HFFc6 (cell line): ENCODE data around the gene EDN2. TPM values are rescaled to one million over a fixed set of nuclear protein-coding genes. Genes with fewer than 3 reads are reported as not detected.
A peak's percentile ranks its signal among the peaks of the same experiment; 100 is the strongest.

Experiments
- DNase-seq: peaks from one replicate; pipeline ENCODE4 v3.0.0-alpha.2; 2018
- H3K27ac Mint-ChIP-seq: 2 replicates; pipeline ENCODE4 v1.8.0; 2020; ENCODE audit warnings: mild to moderate bottlenecking, mixed read lengths
- H3K27me3 Mint-ChIP-seq: 2 replicates; pipeline ENCODE4 v1.8.0; 2021; ENCODE audit warnings: mild to moderate bottlenecking, moderate library complexity, mixed read lengths; ENCODE audit not compliant: insufficient read depth
- H3K36me3 Mint-ChIP-seq: 2 replicates; pipeline ENCODE4 v1.8.0; 2021; ENCODE audit warnings: low read depth, mixed read lengths
- H3K4me1 Mint-ChIP-seq: 2 replicates; pipeline ENCODE4 v1.8.0; 2020; ENCODE audit warnings: low read depth, mixed read lengths
- H3K4me3 Mint-ChIP-seq: 2 replicates; pipeline ENCODE4 v1.8.0; 2020; ENCODE audit warnings: mild to moderate bottlenecking, moderate library complexity, mixed read lengths
- H3K9me3 Mint-ChIP-seq: 2 replicates; pipeline ENCODE4 v1.8.0; 2020; ENCODE audit warnings: mild to moderate bottlenecking, mixed read lengths
- CTCF ChIP-seq: fragments of 200-600 bp; sonication (generic); IDR thresholded peaks from 2 replicates; pipeline ENCODE4 v1.5.0; 2021; ENCODE audit warnings: antibody characterized with exemption, mild to moderate bottlenecking
- total RNA-seq, 6 experiments: library from RNA; stranded (reverse); fragmentation: NEBNext Ultra II Directional; extraction: Animal tissue kit (Norgen Biotek cat#: 25700); gene quantifications; 2 replicates in 1 of 6; 3 replicates in 5 of 6; pipeline ENCODE4 v1.2.3, GENCODE V29; 2021

Gene EDN2
- total RNA-seq, 6 experiments from 2014 or later, result not detected

GRCh38 chr1:41515131-41515678, 30.7 kb upstream of the EDN2 start:
- Mint-ChIP-seq H3K4me3 (no peak overlapping the region), H3K4me1 (peaks cover 19% of the 10 kb centered on the region; the same call in 1 of the 2 replicates), H3K9me3 (no peaks in the 10 kb centered on the region), H3K36me3 (peaks cover 10% of the 10 kb centered on the region; the same call in 1 of the 2 replicates), H3K27ac (no peak overlapping the region), H3K27me3 (no peaks in the 10 kb centered on the region; the same call in none of the 2 replicates)
- no peak for DNase-seq
- TF ChIP-seq CTCF, result no peak

GRCh38 chr1:41514381-41514780, 29.9 kb upstream of the EDN2 start:
- H3K4me1 Mint-ChIP-seq, result peaks cover 19% of the 10 kb centered on the region; the same call in 1 of the 2 replicates
- H3K4me3 Mint-ChIP-seq, result no peak overlapping the region

GRCh38 chr1:41513383-41513735, 28.9 kb upstream of the EDN2 start:
- Mint-ChIP-seq H3K9me3 (no peaks in the 10 kb centered on the region), H3K4me3 (no peak overlapping the region), H3K27ac (no peak overlapping the region), H3K4me1 (peaks cover 19% of the 10 kb centered on the region; the same call in 1 of the 2 replicates), H3K36me3 (peaks cover 9% of the 10 kb centered on the region; the same call in 1 of the 2 replicates), H3K27me3 (no peaks in the 10 kb centered on the region; the same call in none of the 2 replicates)
- peak; percentile 71 for TF ChIP-seq CTCF
- DNase-seq, result no peak

More at GRCh38 chr1:41514381-41514780, 29.9 kb upstream of the EDN2 start:
- TF ChIP-seq CTCF, result no peak
- H3K36me3 Mint-ChIP-seq, result peaks cover 9% of the 10 kb centered on the region; the same call in 1 of the 2 replicates
- no peak overlapping the region for H3K27ac Mint-ChIP-seq
- DNase-seq, result no peak
- no peaks in the 10 kb centered on the region; the same call in none of the 2 replicates for H3K27me3 Mint-ChIP-seq
- no peaks in the 10 kb centered on the region for H3K9me3 Mint-ChIP-seq

- H3K9me3 Mint-ChIP-seq, result no peaks in the 10 kb centered on the region
- peaks cover 9% of the 10 kb centered on the region; the same call in 1 of the 2 replicates for H3K36me3 Mint-ChIP-seq
- H3K4me3 Mint-ChIP-seq, result no peak overlapping the region
- no peaks in the 10 kb centered on the region; the same call in none of the 2 replicates for H3K27me3 Mint-ChIP-seq
- TF ChIP-seq CTCF, result no peak
- H3K27ac Mint-ChIP-seq, result no peak overlapping the region
- DNase-seq, result no peak
- peaks cover 19% of the 10 kb centered on the region; the same call in 1 of the 2 replicates for H3K4me1 Mint-ChIP-seq
Measured at GRCh38 chr1:41512701-41513382, 28.4 kb upstream of the EDN2 start.

- no peak for DNase-seq
- Mint-ChIP-seq H3K36me3 (peaks cover 9% of the 10 kb centered on the region; the same call in 1 of the 2 replicates), H3K27ac (no peak overlapping the region), H3K9me3 (no peaks in the 10 kb centered on the region), H3K4me3 (no peak overlapping the region), H3K27me3 (peaks cover 1% of the 10 kb centered on the region), H3K4me1 (peaks cover 12% of the 10 kb centered on the region; the same call in 1 of the 2 replicates)
- no peak for TF ChIP-seq CTCF
Measured at GRCh38 chr1:41511239-41511540, 26.7 kb upstream of the EDN2 start.
